Suprapubic skin (tissue), 4 donors: ENCODE results near the gene TSR3.

Source experiments
- EP300 ChIP-seq: sonication (generic); formaldehyde crosslinking; IDR thresholded peaks from one replicate; pipeline ENCODE4 v1.6.1; 2017; ENCODE audit warnings: antibody characterized with exemption
- POLR2AphosphoS5 ChIP-seq, 3 donors: sonication (generic); formaldehyde crosslinking; IDR thresholded peaks; one replicate each; pipeline ENCODE4 v1.6.1; 2017; ENCODE audit warnings: antibody characterized with exemption in 3 of 3
- TF ChIP-seq, protein P1 (sequence below), 2 donors: fragments of 200-600 bp in 1 of 2; fragments of 450-650 bp in 1 of 2; sonication (generic) in 1 of 2; IDR thresholded peaks; one replicate each; pipeline ENCODE4 v1.5.1; 2016 to 2019; ENCODE audit warnings: antibody characterized with exemption in 2 of 2, mild to moderate bottlenecking in 1 of 2, moderate library complexity in 1 of 2

DNA sequence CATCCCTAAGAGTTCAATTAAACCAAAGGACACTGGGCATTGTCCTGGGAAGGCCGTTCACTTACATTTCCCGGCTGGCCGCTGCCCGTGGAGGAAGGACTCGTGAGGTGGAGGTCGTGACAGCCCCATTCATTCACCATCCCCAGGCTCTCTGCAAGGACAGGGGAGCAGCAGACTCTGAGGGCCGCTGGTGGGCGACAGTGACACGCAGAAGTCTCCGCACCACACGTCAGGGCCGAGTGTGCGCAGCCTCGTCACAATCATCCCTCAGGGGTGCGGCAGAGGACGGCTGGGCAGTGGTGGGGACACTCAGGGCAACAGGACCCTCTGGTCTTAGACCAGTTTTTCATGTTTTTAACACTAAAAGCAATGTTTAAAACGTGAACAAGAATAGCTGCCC lies 41.1 kb upstream of the TSR3 start:
- TF ChIP-seq, protein P1, sequence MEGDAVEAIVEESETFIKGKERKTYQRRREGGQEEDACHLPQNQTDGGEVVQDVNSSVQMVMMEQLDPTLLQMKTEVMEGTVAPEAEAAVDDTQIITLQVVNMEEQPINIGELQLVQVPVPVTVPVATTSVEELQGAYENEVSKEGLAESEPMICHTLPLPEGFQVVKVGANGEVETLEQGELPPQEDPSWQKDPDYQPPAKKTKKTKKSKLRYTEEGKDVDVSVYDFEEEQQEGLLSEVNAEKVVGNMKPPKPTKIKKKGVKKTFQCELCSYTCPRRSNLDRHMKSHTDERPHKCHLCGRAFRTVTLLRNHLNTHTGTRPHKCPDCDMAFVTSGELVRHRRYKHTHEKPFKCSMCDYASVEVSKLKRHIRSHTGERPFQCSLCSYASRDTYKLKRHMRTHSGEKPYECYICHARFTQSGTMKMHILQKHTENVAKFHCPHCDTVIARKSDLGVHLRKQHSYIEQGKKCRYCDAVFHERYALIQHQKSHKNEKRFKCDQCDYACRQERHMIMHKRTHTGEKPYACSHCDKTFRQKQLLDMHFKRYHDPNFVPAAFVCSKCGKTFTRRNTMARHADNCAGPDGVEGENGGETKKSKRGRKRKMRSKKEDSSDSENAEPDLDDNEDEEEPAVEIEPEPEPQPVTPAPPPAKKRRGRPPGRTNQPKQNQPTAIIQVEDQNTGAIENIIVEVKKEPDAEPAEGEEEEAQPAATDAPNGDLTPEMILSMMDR (IDR thresholded peaks at IDR 0.05): no peak
- TF ChIP-seq POLR2AphosphoS5 (IDR thresholded peaks at IDR 0.05): no peak
- no peak for TF ChIP-seq EP300
